OCI-LY3 (cell line): ENCODE data around the gene NFIA.

ENCODE experiments used
- H2AFZ ChIP-seq: fragments of 200-600, 300-600 bp; shearing (Covaris generic); 2 replicates; pipeline ENCODE4 v1.6.0; 2014; ENCODE audit warnings: antibody characterized with exemption, low read depth, low read length
- H3K27ac ChIP-seq: fragments of 200-600, 300-600 bp; sonication (generic); 2 replicates; pipeline ENCODE4 v1.5.1; 2014; ENCODE audit warnings: mild to moderate bottlenecking, low read length, moderate library complexity, mixed read lengths
- H3K27me3 ChIP-seq: fragments of 200-600, 300-600 bp; sonication (generic); 2 replicates; pipeline ENCODE4 v1.6.1; 2014; ENCODE audit warnings: low read depth, low read length, mixed read lengths
- H3K36me3 ChIP-seq: fragments of 200-600, 300-600 bp; sonication (generic); replicated peaks from 2 replicates; pipeline ENCODE3; 2014; ENCODE audit warnings: low read depth, low read length, mixed read lengths
- H3K4me1 ChIP-seq: fragments of 300-600, 200-600 bp; sonication (generic); 2 replicates; pipeline ENCODE4 v1.6.1; 2014; ENCODE audit warnings: low read length, mixed read lengths
- H3K4me2 ChIP-seq: fragments of 200-600, 300-600 bp; sonication (generic); 2 replicates; pipeline ENCODE4 v1.6.1; 2014; ENCODE audit warnings: low read length, mixed read lengths
- H3K4me3 ChIP-seq: fragments of 300-600, 200-600 bp; sonication (generic); 2 replicates; pipeline ENCODE4 v1.5.1; 2014; ENCODE audit warnings: antibody characterized with exemption, mild to moderate bottlenecking, low read length, moderate library complexity
- H3K79me2 ChIP-seq: fragments of 300-600, 200-600 bp; shearing (Covaris generic); 2 replicates; pipeline ENCODE4 v1.6.1; 2014; ENCODE audit warnings: mild to moderate bottlenecking, low read length, mixed read lengths
- H3K9ac ChIP-seq: fragments of 300-600, 200-600 bp; shearing (Covaris generic); 2 replicates; pipeline ENCODE4 v1.6.0; 2014; ENCODE audit warnings: mild to moderate bottlenecking, low read length, moderate library complexity
- H3K9me3 ChIP-seq: fragments of 200-600, 300-600 bp; shearing (Covaris generic); 2 replicates; pipeline ENCODE4 v1.6.1; 2014; ENCODE audit warnings: low read length, mixed read lengths; ENCODE audit not compliant: insufficient read depth
- H4K20me1 ChIP-seq: fragments of 200-600, 300-600 bp; sonication (generic); 2 replicates; pipeline ENCODE4 v1.6.1; 2016; ENCODE audit warnings: low read length, mixed read lengths; ENCODE audit not compliant: insufficient read depth
- EZH2phosphoT487 ChIP-seq: fragments of 200-600 bp; shearing (Covaris generic); IDR thresholded peaks from 2 replicates; pipeline ENCODE4 v1.6.1; 2018; ENCODE audit warnings: antibody characterized with exemption, mixed run types, low read depth
- TF ChIP-seq, protein P1 (sequence below): fragments of 200-600, 300-600 bp; sonication (generic); IDR thresholded peaks from 2 replicates; pipeline ENCODE4 v1.5.1; 2014; ENCODE audit warnings: antibody characterized with exemption, low read length, low read depth

The NFIA gene

DNA sequence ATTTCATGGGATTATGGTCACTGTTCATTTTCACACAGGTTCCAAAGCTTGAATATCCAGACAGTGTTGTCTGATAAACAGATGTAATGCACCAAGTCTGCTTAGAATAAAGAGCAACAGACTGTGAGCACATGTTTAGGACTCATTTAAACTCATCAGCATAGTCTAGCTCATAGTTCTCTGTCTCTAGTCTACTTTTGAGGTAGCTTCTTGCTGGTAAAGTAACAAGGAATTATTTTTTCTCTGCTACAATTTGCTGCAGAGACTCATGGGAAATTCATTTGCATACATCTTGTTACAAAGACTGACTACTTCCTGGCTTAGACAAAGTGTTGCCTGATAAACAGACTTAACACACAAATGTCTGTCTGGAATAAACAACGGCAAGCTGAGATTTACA lies 187.2 kb downstream of the NFIA start:
- Histone ChIP-seq H3K4me2 (no peak overlapping the region), H3K4me3 (no peak overlapping the region), H3K9me3 (no peaks in the 10 kb centered on the region), H3K27ac (no peak overlapping the region), H4K20me1 (no peaks in the 10 kb centered on the region), H2AFZ (no peak overlapping the region), H3K79me2 (no peaks in the 10 kb centered on the region), H3K36me3 (no peaks in the 10 kb centered on the region), H3K27me3 (no peaks in the 10 kb centered on the region), H3K4me1 (0 out of 2 replicates have a peak, but pooled peaks cover 2% of the 10 kb centered on the region), H3K9ac (no peak overlapping the region)
- TF ChIP-seq, protein P1, sequence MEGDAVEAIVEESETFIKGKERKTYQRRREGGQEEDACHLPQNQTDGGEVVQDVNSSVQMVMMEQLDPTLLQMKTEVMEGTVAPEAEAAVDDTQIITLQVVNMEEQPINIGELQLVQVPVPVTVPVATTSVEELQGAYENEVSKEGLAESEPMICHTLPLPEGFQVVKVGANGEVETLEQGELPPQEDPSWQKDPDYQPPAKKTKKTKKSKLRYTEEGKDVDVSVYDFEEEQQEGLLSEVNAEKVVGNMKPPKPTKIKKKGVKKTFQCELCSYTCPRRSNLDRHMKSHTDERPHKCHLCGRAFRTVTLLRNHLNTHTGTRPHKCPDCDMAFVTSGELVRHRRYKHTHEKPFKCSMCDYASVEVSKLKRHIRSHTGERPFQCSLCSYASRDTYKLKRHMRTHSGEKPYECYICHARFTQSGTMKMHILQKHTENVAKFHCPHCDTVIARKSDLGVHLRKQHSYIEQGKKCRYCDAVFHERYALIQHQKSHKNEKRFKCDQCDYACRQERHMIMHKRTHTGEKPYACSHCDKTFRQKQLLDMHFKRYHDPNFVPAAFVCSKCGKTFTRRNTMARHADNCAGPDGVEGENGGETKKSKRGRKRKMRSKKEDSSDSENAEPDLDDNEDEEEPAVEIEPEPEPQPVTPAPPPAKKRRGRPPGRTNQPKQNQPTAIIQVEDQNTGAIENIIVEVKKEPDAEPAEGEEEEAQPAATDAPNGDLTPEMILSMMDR: no peak
- TF ChIP-seq EZH2phosphoT487: no peak

DNA sequence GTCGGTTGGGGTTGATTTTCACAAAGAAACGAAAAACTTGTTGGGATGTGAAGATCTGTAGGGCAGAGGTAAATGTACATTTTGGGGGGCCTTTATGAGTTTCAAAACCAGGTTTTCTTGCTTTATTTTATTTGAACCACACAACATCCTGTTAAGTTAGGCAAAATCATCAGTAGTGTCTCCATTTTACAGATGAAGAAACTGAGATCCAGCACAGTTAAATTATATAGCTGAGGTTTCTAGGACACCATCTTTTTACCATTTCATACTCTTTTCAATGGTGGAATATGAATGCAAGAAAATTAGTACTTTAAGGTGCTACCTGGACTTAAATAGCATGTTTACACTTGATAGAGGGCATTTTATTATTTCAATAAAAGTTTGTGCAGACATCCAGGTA lies 187.7 kb downstream of the NFIA start:
- no peaks in the 10 kb centered on the region for H3K9me3 ChIP-seq
- H3K27me3 ChIP-seq: no peaks in the 10 kb centered on the region
- no peaks in the 10 kb centered on the region for H4K20me1 ChIP-seq
- no peak overlapping the region for H3K27ac ChIP-seq
- H3K79me2 ChIP-seq: no peaks in the 10 kb centered on the region
- H2AFZ ChIP-seq: no peak overlapping the region
- H3K4me1 ChIP-seq: 0 out of 2 replicates have a peak, but pooled peaks cover 2% of the 10 kb centered on the region
- H3K4me3 ChIP-seq: no peak overlapping the region
- H3K9ac ChIP-seq: no peak overlapping the region
- H3K36me3 ChIP-seq: no peaks in the 10 kb centered on the region
- TF ChIP-seq, protein P1: no peak
- TF ChIP-seq EZH2phosphoT487: no peak
- H3K4me2 ChIP-seq: no peak overlapping the region

DNA sequence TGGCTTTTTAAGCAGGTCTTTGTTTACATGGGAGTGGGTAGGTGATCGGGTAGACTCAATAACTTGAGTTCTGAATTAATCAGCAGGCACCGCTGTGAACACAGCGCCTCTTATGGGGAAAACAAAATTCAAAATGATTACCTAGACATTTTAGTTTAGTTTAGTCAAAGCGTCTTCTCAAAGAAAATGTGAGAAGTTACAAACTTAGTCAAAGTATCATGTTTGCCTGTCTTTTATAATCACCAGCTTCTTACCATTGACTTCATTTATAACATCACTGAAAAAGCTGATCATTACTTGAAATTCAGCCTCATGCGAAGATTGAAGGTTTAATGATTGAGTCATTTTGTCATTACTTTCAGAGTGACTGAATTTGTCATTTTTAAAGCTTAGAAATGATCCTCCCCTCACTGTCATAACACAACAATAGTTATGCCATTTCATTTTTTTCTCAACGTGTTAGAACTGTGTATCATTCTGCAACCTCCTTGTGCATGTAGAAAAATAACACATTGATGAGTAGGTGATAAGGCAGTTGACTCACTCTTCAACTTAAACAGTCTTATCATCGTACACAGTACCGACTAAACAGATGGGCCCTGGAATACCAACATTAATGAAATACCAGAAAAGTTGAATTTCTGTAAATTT lies 188.5 kb downstream of the NFIA start:
- no peak overlapping the region for H3K27ac ChIP-seq
- H3K79me2 ChIP-seq: no peaks in the 10 kb centered on the region
- H3K4me1 ChIP-seq: 0 out of 2 replicates have a peak, but pooled peaks cover 2% of the 10 kb centered on the region
- TF ChIP-seq EZH2phosphoT487: no peak
- TF ChIP-seq, protein P1: no peak
- no peak overlapping the region for H2AFZ ChIP-seq
- H3K9me3 ChIP-seq: no peaks in the 10 kb centered on the region
- H3K4me3 ChIP-seq: no peak overlapping the region
- H3K4me2 ChIP-seq: no peak overlapping the region
- H3K27me3 ChIP-seq: no peaks in the 10 kb centered on the region
- H3K36me3 ChIP-seq: no peaks in the 10 kb centered on the region
- no peaks in the 10 kb centered on the region for H4K20me1 ChIP-seq
- no peak overlapping the region for H3K9ac ChIP-seq

DNA sequence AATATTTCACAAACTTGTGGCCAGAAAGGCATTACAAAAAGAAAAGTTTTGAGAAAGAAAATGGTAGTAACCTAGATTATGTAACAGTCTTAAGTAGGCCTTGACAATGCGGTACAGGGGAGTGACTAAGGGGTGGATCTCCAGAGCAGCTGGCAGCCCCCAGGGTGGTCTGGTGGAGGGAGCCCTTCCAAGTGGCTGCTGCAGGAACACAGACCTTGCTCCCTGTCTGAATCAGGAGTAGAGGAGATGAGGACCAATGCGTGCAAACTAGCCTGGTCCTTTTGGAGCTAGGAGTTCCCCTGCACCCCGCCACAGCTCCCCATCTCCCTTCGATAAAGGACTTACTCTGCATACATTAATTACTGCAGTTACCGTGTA lies 189.0 kb downstream of the NFIA start:
- Histone ChIP-seq H3K36me3 (no peaks in the 10 kb centered on the region), H3K27ac (no peak overlapping the region), H2AFZ (no peak overlapping the region), H3K4me1 (0 out of 2 replicates have a peak, but pooled peaks cover 2% of the 10 kb centered on the region), H3K4me2 (no peak overlapping the region), H3K27me3 (no peaks in the 10 kb centered on the region), H3K4me3 (no peak overlapping the region), H3K9me3 (no peaks in the 10 kb centered on the region), H3K79me2 (no peaks in the 10 kb centered on the region), H4K20me1 (no peaks in the 10 kb centered on the region), H3K9ac (no peak overlapping the region)
- no peak for TF ChIP-seq EZH2phosphoT487
- TF ChIP-seq, protein P1: no peak
